ENCODE measurements around the gene OR2F2. TPM values are rescaled to one million over a fixed set of nuclear protein-coding genes. Genes with fewer than 3 reads are reported as not detected.

Gene OR2F2
- not detected for total RNA-seq

- peak; percentile 10 for DNase-seq
These were observed at the start of gene OR2F2 for GRCh38 chr7:143934526-143935325. Gene OR2F2, plus strand, starts transcription at chr7:143935233. Its CDS starts 0 bp downstream, at chr7:143935233.

- DNase-seq, result no peak
These were observed 49.1 kb upstream of the OR2F2 start for GRCh38 chr7:143885951-143886350.

GRCh38 chr7:143886826-143887477, 48.1 kb upstream of the OR2F2 start:
- no peak for DNase-seq

GRCh38 chr7:143889068-143889467, 46.0 kb upstream of the OR2F2 start:
- DNase-seq, result no peak

GRCh38 chr7:143890558-143890957, 44.5 kb upstream of the OR2F2 start:
- DNase-seq, result no peak

GRCh38 chr7:143891457-143891856, 43.6 kb upstream of the OR2F2 start:
- no peak for DNase-seq

- DNase-seq, result no peak
These were observed 42.3 kb upstream of the OR2F2 start for GRCh38 chr7:143892527-143893300.

GRCh38 chr7:143896667-143897066, 38.4 kb upstream of the OR2F2 start:
- DNase-seq, result no peak

GRCh38 chr7:143898810-143899209, 36.2 kb upstream of the OR2F2 start:
- no peak for DNase-seq

- no peak for DNase-seq
These were observed 34.7 kb upstream of the OR2F2 start for GRCh38 chr7:143900230-143900766.

GRCh38 chr7:143901332-143901667, 33.7 kb upstream of the OR2F2 start:
- no peak for DNase-seq

GRCh38 chr7:143901668-143902331, 33.2 kb upstream of the OR2F2 start, which contains the start of gene TCAF1:
Gene TCAF1, minus strand, starts transcription at chr7:143902176. Its CDS starts 25,568 bp downstream, at chr7:143876608.
- DNase-seq, result peak; percentile 98

GRCh38 chr7:143902332-143902899, 32.6 kb upstream of the OR2F2 start:
- no peak for DNase-seq

- no peak for DNase-seq
These were observed 29.5 kb upstream of the OR2F2 start for GRCh38 chr7:143905509-143905908.

GRCh38 chr7:143906151-143906550, 28.9 kb upstream of the OR2F2 start:
- no peak for DNase-seq

- DNase-seq, result no peak
These were observed 28.1 kb upstream of the OR2F2 start for GRCh38 chr7:143906895-143907294.

GRCh38 chr7:143908120-143908519, 26.9 kb upstream of the OR2F2 start:
- DNase-seq, result no peak

- DNase-seq, result no peak
These were observed 25.2 kb upstream of the OR2F2 start for GRCh38 chr7:143909863-143910262.

GRCh38 chr7:143910473-143911248, 24.4 kb upstream of the OR2F2 start:
- no peak for DNase-seq

- DNase-seq, result no peak
These were observed 21.0 kb upstream of the OR2F2 start for GRCh38 chr7:143913945-143914615.

All from tongue (tissue), 2 donors.